ENCODE measurements around the gene CNIH3. TPM values are rescaled to one million over a fixed set of nuclear protein-coding genes. Genes with fewer than 3 reads are reported as not detected.

Gene CNIH3
- total and polyA plus RNA-seq, 2 donors (not counting 3 experiments of a cell fraction or from before 2014, with no cell fraction given), result 1.3 to 2.5 TPM

GRCh38 chr1:224763126-224763775, 147.1 kb downstream of the CNIH3 start:
- Histone ChIP-seq H3K4me3 (replicated peaks in 1 of 3; ENCODE audit: insufficient read depth in 1 of 3, low read depth in 1 of 3, low read length in 3 of 3) (no peak overlapping the region), H3K36me3 (ENCODE audit: control insufficient read depth in 2 of 2, extremely low read depth in 1 of 2, insufficient read depth in 2 of 2, low read length in 2 of 2) (no peaks in the 10 kb centered on the region), H3K4me2 (ENCODE audit: insufficient read depth, low read length) (no peak overlapping the region), H3K9me1 (replicated peaks; ENCODE audit: control insufficient read depth, extremely low read depth, insufficient read depth, low read length) (no peaks in the 10 kb centered on the region), H3K27ac (ENCODE audit: insufficient read depth, low read depth, low read length) (no peak overlapping the region), H2AFZ (ENCODE audit: low read depth, low read length) (no peak overlapping the region), H3K4me1 (ENCODE audit: control insufficient read depth, extremely low read depth, insufficient read depth, low read length) (no peaks in the 10 kb centered on the region), H4K20me1 (replicated peaks; ENCODE audit: control insufficient read depth, extremely low read depth, insufficient read depth, low read length) (no peaks in the 10 kb centered on the region), H3K27me3 (ENCODE audit: control insufficient read depth in 2 of 2, insufficient read depth in 2 of 2, low read length in 2 of 2) (no peaks in the 10 kb centered on the region), H3K79me2 (ENCODE audit: control insufficient read depth, insufficient read depth, low read length) (no peaks in the 10 kb centered on the region), H3K9me3 (replicated peaks; ENCODE audit: control insufficient read depth, insufficient read depth, low read length) (no peaks in the 10 kb centered on the region), H3K9ac (replicated peaks; ENCODE audit: extremely low read depth, insufficient read depth, low read length) (no peak overlapping the region)
- POLR2A ChIA-PET, result no interaction called here
- TF ChIP-seq MYC (IDR thresholded peaks at IDR 0.05; ENCODE audit: low read depth, low read length), result no peak
- no TSS peak for BruUV-seq (replicated peaks)
- FAIRE-seq, result no peak
- CTCF ChIA-PET, result interaction anchor here (0.7 kb wide), 1 partner anchor 88 kb away, joined by 4 read pairs; no protein-coding TSS in a partner anchor
- intact Hi-C loops (cut with micrococcal nuclease) (loop anchor here (5.0 kb wide), 1 partner anchor 56 kb away; no protein-coding TSS in a partner anchor), dilution Hi-C loops (cut with MboI; ENCODE audit: extremely low pct_ligation_motif_present, low sequenced_read_pairs) (no loop called here)
- no peak for DNase-seq (ENCODE audit: low read depth, low spot score)

GRCh38 chr1:224766266-224766665, 150.1 kb downstream of the CNIH3 start:
- intact Hi-C loops (cut with micrococcal nuclease), result no loop called here
- H3K36me3 ChIP-seq (ENCODE audit: control insufficient read depth in 2 of 2, extremely low read depth in 1 of 2, insufficient read depth in 2 of 2, low read length in 2 of 2), result no peaks in the 10 kb centered on the region
- no peaks in the 10 kb centered on the region for H3K79me2 ChIP-seq (ENCODE audit: control insufficient read depth, insufficient read depth, low read length)
- no peaks in the 10 kb centered on the region for H3K9me3 ChIP-seq (replicated peaks; ENCODE audit: control insufficient read depth, insufficient read depth, low read length)
- no peak for DNase-seq (ENCODE audit: low read depth, low spot score)
- H3K4me1 ChIP-seq (ENCODE audit: control insufficient read depth, extremely low read depth, insufficient read depth, low read length), result no peaks in the 10 kb centered on the region
- no peaks in the 10 kb centered on the region for H3K9me1 ChIP-seq (replicated peaks; ENCODE audit: control insufficient read depth, extremely low read depth, insufficient read depth, low read length)
- no peak overlapping the region for H3K27ac ChIP-seq (ENCODE audit: insufficient read depth, low read depth, low read length)
- dilution Hi-C loops (cut with MboI; ENCODE audit: extremely low pct_ligation_motif_present, low sequenced_read_pairs), result no loop called here
- CTCF ChIA-PET, result no interaction called here
- TF ChIP-seq CTCF (IDR thresholded peaks at IDR 0.05; ENCODE audit: extremely low read depth in 1 of 2, insufficient read depth in 1 of 2, low read depth in 1 of 2, low read length in 2 of 2) (no peak), MYC (IDR thresholded peaks at IDR 0.05; ENCODE audit: low read depth, low read length) (no peak), JUN (IDR thresholded peaks at IDR 0.05; ENCODE audit: borderline replicate concordance, insufficient read depth, insufficient read length, low read depth) (no peak), POLR2A (IDR thresholded peaks at IDR 0.05; ENCODE audit: low read depth, low read length) (no peak), EZH2 (IDR thresholded peaks at IDR 0.05; ENCODE audit: borderline replicate concordance, low read depth, low read length, severe bottlenecking) (no peak), GATA2 (IDR thresholded peaks at IDR 0.05; ENCODE audit: insufficient read depth, insufficient read length, low read depth, low read length) (no peak), MAX (IDR thresholded peaks at IDR 0.05; ENCODE audit: insufficient read depth, insufficient read length) (no peak), FOS (IDR thresholded peaks at IDR 0.05; ENCODE audit: borderline replicate concordance, insufficient read depth, low read length) (no peak), POLR2AphosphoS5 (IDR thresholded peaks at IDR 0.05; ENCODE audit: insufficient read depth, low read depth, low read length) (no peak)
- H4K20me1 ChIP-seq (replicated peaks; ENCODE audit: control insufficient read depth, extremely low read depth, insufficient read depth, low read length), result no peaks in the 10 kb centered on the region
- no peak overlapping the region for H3K4me2 ChIP-seq (ENCODE audit: insufficient read depth, low read length)
- no peak for FAIRE-seq
- no TSS peak for BruUV-seq (replicated peaks)
- H3K4me3 ChIP-seq (replicated peaks in 1 of 3; ENCODE audit: insufficient read depth in 1 of 3, low read depth in 1 of 3, low read length in 3 of 3), result no peak overlapping the region
- no peaks in the 10 kb centered on the region for H3K27me3 ChIP-seq (ENCODE audit: control insufficient read depth in 2 of 2, insufficient read depth in 2 of 2, low read length in 2 of 2)
- POLR2A ChIA-PET, result no interaction called here
- no peak overlapping the region for H2AFZ ChIP-seq (ENCODE audit: low read depth, low read length)
- H3K9ac ChIP-seq (replicated peaks; ENCODE audit: extremely low read depth, insufficient read depth, low read length), result no peak overlapping the region

All from endothelial cell of umbilical vein (primary cell).